PC-3 (cell line): ENCODE data around the gene GABARAPL1.

Source experiments
- EZH2 ChIP-seq: fragments of 300-600 bp; sonication (generic); IDR thresholded peaks from one replicate; pipeline ENCODE4 v1.6.1; 2017; ENCODE audit warnings: antibody characterized with exemption, mild to moderate bottlenecking, low read length; ENCODE audit not compliant: unreplicated experiment
- EZH2phosphoT487 ChIP-seq: fragments of 300-600 bp; sonication (generic); IDR thresholded peaks from 2 replicates; pipeline ENCODE4 v1.6.1; 2018; ENCODE audit warnings: mild to moderate bottlenecking, antibody characterized with exemption, low read length, borderline replicate concordance
- TF ChIP-seq, protein P1 (sequence below): fragments of 300-600 bp; sonication (generic); conservative IDR thresholded peaks from 2 replicates; pipeline ENCODE4 v1.5.1; 2017; ENCODE audit warnings: antibody characterized with exemption, low read depth, mild to moderate bottlenecking, low read length

DNA sequence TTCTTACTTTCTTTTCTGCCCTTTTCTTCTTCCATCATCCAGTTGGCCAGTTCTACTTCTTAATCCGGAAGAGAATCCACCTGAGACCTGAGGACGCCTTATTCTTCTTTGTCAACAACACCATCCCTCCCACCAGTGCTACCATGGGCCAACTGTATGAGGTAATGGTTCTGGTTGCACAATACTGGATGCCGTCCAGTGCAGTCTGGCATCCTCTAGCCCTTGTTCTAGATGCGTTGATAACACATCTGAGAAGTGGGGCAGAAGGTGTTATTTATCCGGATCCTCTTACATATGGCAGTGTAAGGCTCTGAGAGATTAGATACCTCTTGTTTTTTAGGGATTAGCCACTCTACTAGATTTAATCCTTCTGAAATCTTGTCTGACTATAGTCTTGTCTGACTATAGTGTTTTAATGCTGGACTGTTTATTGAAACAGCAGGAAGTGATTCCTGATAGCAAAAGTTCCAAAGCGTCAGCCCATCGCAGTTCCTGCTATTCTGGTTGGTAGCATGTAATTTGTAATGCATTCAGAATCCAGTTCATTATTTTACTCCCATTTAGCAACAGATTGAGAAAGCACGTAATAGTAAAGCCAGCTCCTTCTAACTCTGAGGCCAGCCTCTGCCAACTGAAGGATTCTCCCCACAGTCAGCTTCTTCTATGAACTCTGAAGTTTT lies 7.9 kb downstream of the GABARAPL1 start:
- TF ChIP-seq EZH2, result no peak
- TF ChIP-seq, protein P1, sequence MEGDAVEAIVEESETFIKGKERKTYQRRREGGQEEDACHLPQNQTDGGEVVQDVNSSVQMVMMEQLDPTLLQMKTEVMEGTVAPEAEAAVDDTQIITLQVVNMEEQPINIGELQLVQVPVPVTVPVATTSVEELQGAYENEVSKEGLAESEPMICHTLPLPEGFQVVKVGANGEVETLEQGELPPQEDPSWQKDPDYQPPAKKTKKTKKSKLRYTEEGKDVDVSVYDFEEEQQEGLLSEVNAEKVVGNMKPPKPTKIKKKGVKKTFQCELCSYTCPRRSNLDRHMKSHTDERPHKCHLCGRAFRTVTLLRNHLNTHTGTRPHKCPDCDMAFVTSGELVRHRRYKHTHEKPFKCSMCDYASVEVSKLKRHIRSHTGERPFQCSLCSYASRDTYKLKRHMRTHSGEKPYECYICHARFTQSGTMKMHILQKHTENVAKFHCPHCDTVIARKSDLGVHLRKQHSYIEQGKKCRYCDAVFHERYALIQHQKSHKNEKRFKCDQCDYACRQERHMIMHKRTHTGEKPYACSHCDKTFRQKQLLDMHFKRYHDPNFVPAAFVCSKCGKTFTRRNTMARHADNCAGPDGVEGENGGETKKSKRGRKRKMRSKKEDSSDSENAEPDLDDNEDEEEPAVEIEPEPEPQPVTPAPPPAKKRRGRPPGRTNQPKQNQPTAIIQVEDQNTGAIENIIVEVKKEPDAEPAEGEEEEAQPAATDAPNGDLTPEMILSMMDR, result no peak
- TF ChIP-seq EZH2phosphoT487, result no peak
